HEK293T (cell line): ENCODE measurements around the gene LAMB1.

Experiments used
- BHLHE40 ChIP-seq: fragments of 450-650 bp; IDR thresholded peaks from 2 replicates; pipeline ENCODE4 v1.6.1; 2016; ENCODE audit warnings: mild to moderate bottlenecking, moderate library complexity, borderline replicate concordance
- CTBP1 ChIP-seq: fragments of 450-650 bp; IDR thresholded peaks from 2 replicates; pipeline ENCODE4 v1.6.1; 2016; ENCODE audit warnings: borderline replicate concordance
- ELF4 ChIP-seq: fragments of 450-650 bp; IDR thresholded peaks from 2 replicates; pipeline ENCODE4 v1.6.1; 2017; ENCODE audit warnings: antibody characterized with exemption
- FOXA1 ChIP-seq: fragments of 450-650 bp; IDR thresholded peaks from 2 replicates; pipeline ENCODE4 v1.6.1; 2016; ENCODE audit warnings: mild to moderate bottlenecking
- FOXK2 ChIP-seq: fragments of 450-650 bp; IDR thresholded peaks from 2 replicates; pipeline ENCODE4 v1.6.1; 2016; ENCODE audit warnings: mild to moderate bottlenecking
- FOXM1 ChIP-seq: fragments of 450-650 bp; IDR thresholded peaks from 2 replicates; pipeline ENCODE4 v1.6.1; 2017; ENCODE audit warnings: mild to moderate bottlenecking, borderline replicate concordance
- L3MBTL2 ChIP-seq: fragments of 450-650 bp; conservative IDR thresholded peaks from 2 replicates; pipeline ENCODE4 v1.6.1; 2016; ENCODE audit warnings: mild to moderate bottlenecking
- LEF1 ChIP-seq: fragments of 450-650 bp; IDR thresholded peaks from 2 replicates; pipeline ENCODE4 v1.6.1; 2017; ENCODE audit warnings: mild to moderate bottlenecking, borderline replicate concordance
- NFRKB ChIP-seq: fragments of 450-650 bp; IDR thresholded peaks from 2 replicates; pipeline ENCODE4 v1.6.1; 2016; ENCODE audit warnings: mild to moderate bottlenecking, moderate library complexity
- SP1 ChIP-seq: fragments of 450-650 bp; IDR thresholded peaks from 2 replicates; pipeline ENCODE4 v1.6.1; 2017
- SUZ12 ChIP-seq: fragments of 450-650 bp; IDR thresholded peaks from 2 replicates; pipeline ENCODE4 v1.6.1; 2016; ENCODE audit warnings: mild to moderate bottlenecking
- TARDBP ChIP-seq: fragments of 450-650 bp; IDR thresholded peaks from 2 replicates; pipeline ENCODE4 v1.6.1; 2016
- ZNF384 ChIP-seq: fragments of 450-650 bp; IDR thresholded peaks from 2 replicates; pipeline ENCODE4 v1.6.1; 2016
- TF ChIP-seq, protein P1 (sequence below): fragments of 450-650 bp; IDR thresholded peaks from 2 replicates; pipeline ENCODE4 v1.6.1; 2016

DNA sequence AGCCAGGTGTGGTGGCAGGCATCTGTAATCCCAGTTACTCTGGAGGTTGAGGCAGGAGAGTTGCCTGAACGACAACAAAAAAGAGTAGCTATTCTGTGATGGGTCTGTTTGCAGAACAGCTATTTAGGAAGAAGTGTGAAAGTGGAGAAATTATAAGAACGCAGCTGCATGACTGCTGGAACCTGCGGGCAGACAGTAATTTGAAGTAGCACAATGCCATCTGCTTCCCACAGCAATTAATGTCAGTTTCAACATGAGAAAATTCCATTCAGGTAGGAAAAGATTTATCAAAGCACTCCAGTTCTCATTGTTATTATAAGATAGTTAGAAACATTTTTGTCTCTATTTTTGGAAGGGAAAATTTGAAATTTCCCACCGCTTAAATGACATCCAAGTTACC, 21.5 kb downstream of the LAMB1 start:
- TF ChIP-seq BHLHE40 (no peak), FOXA1 (no peak), CTBP1 (no peak), FOXM1 (no peak), FOXK2 (no peak), SP1 (no peak), TARDBP (no peak), NFRKB (no peak), SUZ12 (no peak), ELF4 (no peak), LEF1 (no peak), L3MBTL2 (no peak), ZNF384 (no peak)
- TF ChIP-seq, protein P1, sequence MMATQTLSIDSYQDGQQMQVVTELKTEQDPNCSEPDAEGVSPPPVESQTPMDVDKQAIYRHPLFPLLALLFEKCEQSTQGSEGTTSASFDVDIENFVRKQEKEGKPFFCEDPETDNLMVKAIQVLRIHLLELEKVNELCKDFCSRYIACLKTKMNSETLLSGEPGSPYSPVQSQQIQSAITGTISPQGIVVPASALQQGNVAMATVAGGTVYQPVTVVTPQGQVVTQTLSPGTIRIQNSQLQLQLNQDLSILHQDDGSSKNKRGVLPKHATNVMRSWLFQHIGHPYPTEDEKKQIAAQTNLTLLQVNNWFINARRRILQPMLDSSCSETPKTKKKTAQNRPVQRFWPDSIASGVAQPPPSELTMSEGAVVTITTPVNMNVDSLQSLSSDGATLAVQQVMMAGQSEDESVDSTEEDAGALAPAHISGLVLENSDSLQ, result no peak
